GM12875 (cell line): Measurements from ENCODE around the gene XAB2.

Source experiments
- H3K4me3 ChIP-seq: one replicate; pipeline ENCODE4 v1.5.1; 2011; ENCODE audit warnings: low read depth, low read length, control low read depth
- TF ChIP-seq, protein P1 (sequence below): IDR thresholded peaks from 2 replicates; pipeline ENCODE4 v1.5.1; 2011; ENCODE audit warnings: low read depth, mild to moderate bottlenecking, control low read depth, inconsistent platforms, low read length, moderate library complexity, borderline replicate concordance; ENCODE audit not compliant: insufficient read depth

The XAB2 gene

GRCh38 chr19:7607874-7608560 lies 21.3 kb downstream of the XAB2 start:
- no peak overlapping the region for H3K4me3 ChIP-seq
- TF ChIP-seq, protein P1, sequence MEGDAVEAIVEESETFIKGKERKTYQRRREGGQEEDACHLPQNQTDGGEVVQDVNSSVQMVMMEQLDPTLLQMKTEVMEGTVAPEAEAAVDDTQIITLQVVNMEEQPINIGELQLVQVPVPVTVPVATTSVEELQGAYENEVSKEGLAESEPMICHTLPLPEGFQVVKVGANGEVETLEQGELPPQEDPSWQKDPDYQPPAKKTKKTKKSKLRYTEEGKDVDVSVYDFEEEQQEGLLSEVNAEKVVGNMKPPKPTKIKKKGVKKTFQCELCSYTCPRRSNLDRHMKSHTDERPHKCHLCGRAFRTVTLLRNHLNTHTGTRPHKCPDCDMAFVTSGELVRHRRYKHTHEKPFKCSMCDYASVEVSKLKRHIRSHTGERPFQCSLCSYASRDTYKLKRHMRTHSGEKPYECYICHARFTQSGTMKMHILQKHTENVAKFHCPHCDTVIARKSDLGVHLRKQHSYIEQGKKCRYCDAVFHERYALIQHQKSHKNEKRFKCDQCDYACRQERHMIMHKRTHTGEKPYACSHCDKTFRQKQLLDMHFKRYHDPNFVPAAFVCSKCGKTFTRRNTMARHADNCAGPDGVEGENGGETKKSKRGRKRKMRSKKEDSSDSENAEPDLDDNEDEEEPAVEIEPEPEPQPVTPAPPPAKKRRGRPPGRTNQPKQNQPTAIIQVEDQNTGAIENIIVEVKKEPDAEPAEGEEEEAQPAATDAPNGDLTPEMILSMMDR = no peak

- TF ChIP-seq, protein P1 = no peak
- no peak overlapping the region for H3K4me3 ChIP-seq
Measured at GRCh38 chr19:7607212-7607873, 22.0 kb downstream of the XAB2 start.

GRCh38 chr19:7606289-7606688 lies 23.1 kb downstream of the XAB2 start:
- TF ChIP-seq, protein P1 = no peak
- H3K4me3 ChIP-seq = no peak overlapping the region

GRCh38 chr19:7605490-7606222 lies 23.7 kb downstream of the XAB2 start:
- no peak overlapping the region for H3K4me3 ChIP-seq
- TF ChIP-seq, protein P1 = no peak

GRCh38 chr19:7603919-7604318 lies 25.4 kb downstream of the XAB2 start:
- TF ChIP-seq, protein P1 = no peak

GRCh38 chr19:7602935-7603497 lies 26.3 kb downstream of the XAB2 start:
- TF ChIP-seq, protein P1 = no peak
- no peak overlapping the region for H3K4me3 ChIP-seq

More at GRCh38 chr19:7603919-7604318, 25.4 kb downstream of the XAB2 start:
- no peak overlapping the region for H3K4me3 ChIP-seq
